ENCODE results near the gene GSG1L. TPM values are rescaled to one million over a fixed set of nuclear protein-coding genes. Genes with fewer than 3 reads are reported as not detected.

Gene GSG1L
- total RNA-seq, 3 donors from 2014 or later: not detected

DNA sequence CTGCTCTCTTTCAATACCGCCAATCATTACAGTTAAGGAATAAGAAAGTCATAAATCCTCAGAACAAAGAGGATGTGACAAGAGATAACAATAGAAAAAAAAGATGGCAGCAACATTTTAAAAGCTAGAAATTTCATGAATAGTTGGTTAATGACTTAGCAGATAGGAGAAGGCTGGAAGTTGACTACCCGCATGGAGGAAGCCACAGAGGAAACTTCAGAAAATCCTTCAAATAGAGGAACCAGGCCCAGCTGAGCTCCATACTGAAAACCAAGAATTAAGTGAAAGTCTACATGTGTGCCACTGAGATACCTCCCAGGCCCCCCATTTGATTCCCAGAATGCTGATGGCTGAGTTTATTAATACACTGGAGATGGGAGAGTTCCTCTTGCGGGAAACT lies 109.3 kb downstream of the GSG1L start:
- Histone ChIP-seq H3K36me3 (no peaks in the 10 kb centered on the region), H3K27ac (no peak overlapping the region), H3K9me3 (peaks cover 3 to 9% of the 10 kb centered on the region in 2 donors), H3K4me3 (no peak overlapping the region), H3K4me1 (no peaks in the 10 kb centered on the region), H3K27me3 (no peaks in the 10 kb centered on the region)
- intact Hi-C loops (cut with DNase I; ENCODE audit: low total_unique reads): no loop called here
- TF ChIP-seq POLR2AphosphoS5 (IDR thresholded peaks at IDR 0.05) (no peak), POLR2A (IDR thresholded peaks at IDR 0.05) (no peak), CTCF (IDR thresholded peaks at IDR 0.05) (no peak)
- no peak for DNase-seq (ENCODE audit: low spot score in 2 of 2)

GRCh38 chr16:27952811-27953210 lies 110.7 kb downstream of the GSG1L start:
- H3K4me3 ChIP-seq: no peak overlapping the region
- H3K4me1 ChIP-seq: no peaks in the 10 kb centered on the region
- H3K27me3 ChIP-seq: no peaks in the 10 kb centered on the region
- peaks cover 2 to 9% of the 10 kb centered on the region in 2 donors for H3K9me3 ChIP-seq
- no peak for TF ChIP-seq POLR2A (IDR thresholded peaks at IDR 0.05)
- H3K36me3 ChIP-seq: no peaks in the 10 kb centered on the region
- DNase-seq (ENCODE audit: low spot score in 2 of 2): no peak
- H3K27ac ChIP-seq: no peak overlapping the region
- intact Hi-C loops (cut with DNase I; ENCODE audit: low total_unique reads): no loop called here

DNA sequence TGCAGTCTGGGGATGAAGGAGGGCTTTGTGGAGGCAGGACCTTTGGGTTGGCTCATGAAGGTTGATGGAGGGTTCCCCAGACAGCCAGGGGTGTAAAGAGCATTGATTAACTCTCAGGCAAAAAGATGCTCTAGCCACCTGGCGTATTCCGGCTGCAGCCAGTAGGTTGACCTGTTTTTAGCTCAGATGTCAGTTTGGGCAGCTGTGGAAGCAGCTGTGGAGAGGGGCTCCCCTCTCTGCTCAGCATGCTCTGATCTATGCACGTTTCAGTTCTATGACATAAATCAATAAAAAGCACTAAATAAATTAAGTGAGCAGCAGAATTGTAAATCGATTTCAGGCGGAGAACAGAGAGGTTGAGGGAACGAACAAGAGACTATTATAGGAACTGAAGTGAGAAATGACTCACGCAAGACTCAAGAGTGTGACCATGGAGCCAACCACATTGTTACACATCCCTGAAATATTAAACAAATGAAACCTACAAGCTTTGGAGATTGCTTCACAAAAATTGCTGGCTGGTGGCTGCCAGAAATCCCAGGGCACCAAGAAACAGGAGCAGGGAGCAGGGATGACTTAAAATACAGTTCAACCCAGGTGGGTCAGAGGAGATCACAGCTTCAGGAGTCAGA lies 111.9 kb downstream of the GSG1L start:
- no peak for DNase-seq (ENCODE audit: low spot score in 2 of 2)

GRCh38 chr16:27950206-27950887 lies 113.2 kb downstream of the GSG1L start:
- Histone ChIP-seq H3K4me3 (no peak overlapping the region), H3K27me3 (no peaks in the 10 kb centered on the region), H3K9me3 (peaks cover 0 to 1% of the 10 kb centered on the region in 2 donors), H3K36me3 (no peaks in the 10 kb centered on the region), H3K4me1 (no peaks in the 10 kb centered on the region), H3K27ac (no peak overlapping the region)
- intact Hi-C loops (cut with DNase I; ENCODE audit: low total_unique reads): no loop called here
- TF ChIP-seq POLR2A (IDR thresholded peaks at IDR 0.05) (no peak), POLR2AphosphoS5 (IDR thresholded peaks at IDR 0.05) (no peak), CTCF (IDR thresholded peaks at IDR 0.05) (no peak)
- no peak for DNase-seq (ENCODE audit: low spot score in 2 of 2)

More for the DNA sequence above, 111.9 kb downstream of the GSG1L start:
- H3K4me1 ChIP-seq: no peaks in the 10 kb centered on the region
- peaks cover 0 to 9% of the 10 kb centered on the region in 2 donors for H3K9me3 ChIP-seq
- H3K4me3 ChIP-seq: no peak overlapping the region
- intact Hi-C loops (cut with DNase I; ENCODE audit: low total_unique reads): no loop called here
- no peaks in the 10 kb centered on the region for H3K27me3 ChIP-seq
- no peaks in the 10 kb centered on the region for H3K36me3 ChIP-seq
- TF ChIP-seq POLR2AphosphoS5 (IDR thresholded peaks at IDR 0.05) (no peak), POLR2A (IDR thresholded peaks at IDR 0.05) (no peak), CTCF (IDR thresholded peaks at IDR 0.05) (no peak)
- no peak overlapping the region for H3K27ac ChIP-seq

DNA sequence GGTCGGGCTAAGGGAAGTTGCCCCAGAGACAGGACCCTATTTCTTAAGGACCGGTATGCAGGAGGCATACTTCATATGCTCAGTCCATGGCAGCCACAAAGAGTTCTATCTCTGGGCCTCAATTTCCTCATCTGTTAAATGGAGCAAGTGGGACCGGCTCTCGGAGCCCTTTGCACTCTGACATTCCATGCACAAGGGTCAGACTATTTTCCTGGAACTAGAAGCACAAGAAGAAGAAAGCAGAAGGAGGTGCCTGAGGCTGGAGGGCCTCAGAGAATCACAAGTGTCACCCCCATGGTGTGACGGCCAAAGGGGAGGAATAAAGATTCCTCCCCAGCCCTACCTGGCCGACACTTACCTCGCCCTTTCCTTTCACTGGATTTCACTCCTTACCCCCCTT lies 115.8 kb downstream of the GSG1L start:
- no peak for TF ChIP-seq POLR2AphosphoS5 (IDR thresholded peaks at IDR 0.05)
- no peak for TF ChIP-seq POLR2A (IDR thresholded peaks at IDR 0.05)
- no peak for TF ChIP-seq CTCF (IDR thresholded peaks at IDR 0.05)
- no peak for DNase-seq (ENCODE audit: low spot score in 2 of 2)
- intact Hi-C loops (cut with DNase I; ENCODE audit: low total_unique reads): no loop called here
- H3K27me3 ChIP-seq: no peaks in the 10 kb centered on the region
- H3K9me3 ChIP-seq: no peaks in the 10 kb centered on the region
- H3K4me3 ChIP-seq: no peak overlapping the region
- no peak overlapping the region for H3K27ac ChIP-seq
- H3K4me1 ChIP-seq: no peaks in the 10 kb centered on the region
- no peaks in the 10 kb centered on the region for H3K36me3 ChIP-seq
